NCI-H82 (cell line): Measurements from ENCODE around the gene WTIP.
"Not testable (repeated sequence)": the region's sequence is repeated elsewhere in the genome, so short reads cannot be mapped to it uniquely, and the experiment has no call there.

Experiments
- DNase-seq: peaks from one replicate; lab custom pipeline; 2025; lab: John Stamatoyannopoulos, UW

Gene WTIP

DNA sequence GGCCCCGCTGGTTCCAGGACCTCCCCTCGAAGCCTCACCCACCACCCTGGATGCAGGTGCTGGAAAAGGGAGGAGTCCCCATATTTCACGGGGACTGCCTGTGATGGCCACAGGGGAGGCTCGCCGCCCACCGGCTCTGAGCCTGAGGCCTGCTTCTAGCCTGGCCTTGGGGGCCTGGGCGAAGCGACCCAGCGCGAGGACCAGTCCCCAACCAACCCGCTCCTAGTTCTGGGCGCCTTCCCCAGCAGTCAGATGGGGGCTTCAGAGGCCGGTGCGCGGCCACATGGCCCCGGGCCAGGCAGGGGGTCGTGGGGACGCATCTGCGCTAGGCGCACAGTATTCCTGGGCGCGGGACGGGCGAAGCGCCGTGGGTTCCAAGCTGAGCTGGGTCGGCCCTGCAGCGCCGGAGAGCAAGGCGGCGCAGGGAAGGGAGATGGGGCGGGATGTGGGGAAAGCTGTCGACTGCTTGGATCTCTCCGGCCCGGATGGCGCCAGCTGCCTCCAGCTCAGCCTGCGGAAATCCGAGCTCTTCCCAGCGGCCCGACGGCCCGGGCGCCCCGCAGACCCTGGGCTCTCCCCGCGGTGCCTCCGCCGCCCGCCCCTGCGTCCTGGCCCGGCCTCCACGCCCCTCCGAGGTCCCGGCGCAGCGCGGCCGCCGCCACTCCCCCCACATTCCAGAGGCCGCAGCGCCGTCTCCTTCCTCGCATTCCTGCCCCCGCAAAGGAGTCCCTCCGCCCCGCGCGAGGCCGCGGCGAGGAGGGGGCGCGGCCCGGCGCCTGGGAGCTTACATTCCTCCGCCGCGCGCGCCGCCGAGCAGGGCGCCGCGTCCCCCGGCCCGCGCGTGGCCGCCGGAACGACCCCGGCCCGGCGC, at the start of gene WTIP:
WTIP (plus strand) TSS at position 788 of the 871 bp plus-strand sequence. CDS start 217 bp downstream, outside the sequence.
- peak; percentile 42 for DNase-seq

DNA sequence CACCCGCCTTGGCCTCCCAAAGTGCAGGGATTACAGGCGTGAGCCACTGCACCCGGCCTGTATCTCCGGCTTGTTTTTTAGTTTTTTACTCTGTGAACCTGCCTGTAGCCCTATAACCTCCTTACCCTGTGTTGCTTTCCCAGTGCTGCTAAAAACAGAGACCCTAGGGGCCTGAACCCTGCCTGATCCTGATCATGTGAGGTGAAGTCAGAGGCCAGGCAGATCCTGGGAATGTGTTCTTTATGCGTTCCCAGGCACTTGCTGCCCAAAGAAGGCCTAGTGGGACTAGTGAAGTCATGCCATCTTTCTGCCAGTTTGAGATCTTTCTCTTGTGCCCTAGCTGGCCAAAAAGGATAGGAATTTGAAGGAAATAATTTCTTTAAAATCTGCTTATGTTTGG, 48.8 kb upstream of the WTIP start:
- no peak for DNase-seq

GRCh38 chr19:34436716-34437115, 44.8 kb upstream of the WTIP start:
- DNase-seq: no peak

GRCh38 chr19:34448191-34448590, 33.4 kb upstream of the WTIP start:
- no peak for DNase-seq

- no peak for DNase-seq
Observed at GRCh38 chr19:34452723-34453122, 28.8 kb upstream of the WTIP start.

GRCh38 chr19:34454091-34454490, 27.5 kb upstream of the WTIP start:
- DNase-seq: no peak

- DNase-seq: no peak
Observed at GRCh38 chr19:34454685-34455084, 26.9 kb upstream of the WTIP start.

GRCh38 chr19:34455783-34456480, 25.6 kb upstream of the WTIP start:
- DNase-seq: not testable (repeated sequence)

DNA sequence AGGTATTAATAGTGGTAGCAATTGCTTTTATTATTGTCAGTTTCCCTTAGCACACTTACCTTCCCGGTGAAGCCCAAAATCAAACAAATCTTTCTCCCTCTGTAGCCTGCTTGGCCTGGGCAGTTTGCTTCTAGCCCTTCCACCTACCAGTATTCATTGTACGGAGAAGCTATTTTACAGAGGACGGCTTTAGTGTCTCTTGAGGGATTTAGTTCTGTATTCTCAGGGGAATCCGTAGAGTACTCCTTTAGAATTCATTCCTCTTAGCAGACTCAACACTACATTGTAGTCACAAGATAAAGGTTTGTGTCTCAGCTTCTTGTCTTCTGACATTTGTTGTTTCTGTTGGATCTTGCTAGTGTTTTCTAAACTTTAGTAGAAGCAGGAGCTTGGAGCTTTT, 24.1 kb upstream of the WTIP start:
- DNase-seq: peak; percentile 20

- DNase-seq: no peak
Observed at GRCh38 chr19:34458677-34459076, 22.9 kb upstream of the WTIP start.

DNA sequence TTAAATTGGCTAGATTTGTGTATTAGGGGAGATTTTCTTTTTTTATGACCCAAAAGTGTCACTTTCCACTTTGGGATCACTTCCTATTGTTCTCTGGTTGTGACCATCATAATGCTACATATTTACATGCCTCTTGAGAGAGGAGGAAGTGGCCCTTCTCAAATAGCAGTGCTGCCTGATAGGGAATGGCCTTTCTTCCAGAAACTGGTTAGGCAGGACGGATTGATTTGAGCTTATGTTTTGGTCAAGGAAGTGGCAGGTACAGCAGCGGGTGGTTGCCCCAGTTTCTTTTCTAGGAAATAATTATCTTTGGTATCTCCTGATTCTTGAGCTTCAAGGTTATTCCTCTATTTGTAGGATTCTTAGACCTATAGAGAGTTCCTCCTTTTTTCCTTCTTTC, 21.9 kb upstream of the WTIP start:
- no peak for DNase-seq

DNA sequence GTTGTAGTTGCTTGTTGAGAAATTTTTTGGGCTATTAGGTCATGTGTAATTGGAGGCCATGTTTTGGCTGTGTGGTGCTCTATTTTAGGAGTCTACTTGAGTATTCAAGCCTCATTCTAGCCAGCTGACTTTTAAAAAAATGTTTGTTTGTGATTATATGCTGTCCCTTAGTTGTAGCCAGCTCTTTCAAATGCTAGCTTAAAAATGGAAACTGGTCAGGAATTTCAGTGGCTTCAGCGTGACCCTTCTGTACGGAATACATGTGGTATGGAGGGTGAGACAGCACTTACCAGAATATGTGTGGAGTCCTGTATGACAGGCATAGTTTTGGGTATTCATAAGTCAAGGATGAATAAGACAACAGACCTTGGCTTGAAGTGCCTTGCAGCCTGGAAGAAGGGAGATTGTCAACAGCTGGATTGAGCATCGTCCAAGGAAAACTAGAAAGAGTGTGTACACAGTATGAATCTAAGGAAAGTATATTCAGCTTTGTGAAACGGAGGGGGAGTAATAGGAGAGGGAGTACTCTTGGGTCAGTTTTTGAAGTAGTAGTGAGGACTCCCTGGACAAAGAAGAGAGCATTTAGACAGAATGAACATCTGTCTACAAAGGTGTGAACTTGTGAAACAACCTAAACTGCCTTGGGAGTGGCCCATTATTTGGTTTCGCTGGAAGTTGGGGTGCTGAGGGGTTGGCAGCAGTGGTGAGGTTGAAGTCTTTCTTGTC, 20.0 kb upstream of the WTIP start:
- DNase-seq: no peak

- not testable (repeated sequence) for DNase-seq
Observed at GRCh38 chr19:34464785-34465184, 16.8 kb upstream of the WTIP start.

- no peak for DNase-seq
Observed at GRCh38 chr19:34468409-34468808, 13.1 kb upstream of the WTIP start.

DNA sequence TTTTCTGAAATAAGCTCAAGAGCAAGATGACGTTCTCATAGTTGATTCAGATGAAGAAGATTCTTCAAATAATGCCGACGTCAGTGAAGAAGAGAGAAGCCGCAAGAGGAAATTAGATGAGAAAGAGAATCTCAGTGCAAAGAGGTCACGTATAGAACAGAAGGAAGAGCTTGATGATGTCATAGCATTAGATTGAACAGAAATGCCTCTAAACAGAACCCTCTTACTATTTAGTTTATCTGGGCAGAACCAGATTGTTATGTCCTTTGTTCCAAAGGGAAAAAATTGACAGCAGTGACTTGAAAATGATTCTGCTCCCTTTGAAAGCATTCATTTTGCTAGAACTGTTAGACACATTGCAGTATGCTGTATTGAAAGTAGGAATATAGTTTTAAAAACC, 12.5 kb upstream of the WTIP start:
- not testable (repeated sequence) for DNase-seq

DNA sequence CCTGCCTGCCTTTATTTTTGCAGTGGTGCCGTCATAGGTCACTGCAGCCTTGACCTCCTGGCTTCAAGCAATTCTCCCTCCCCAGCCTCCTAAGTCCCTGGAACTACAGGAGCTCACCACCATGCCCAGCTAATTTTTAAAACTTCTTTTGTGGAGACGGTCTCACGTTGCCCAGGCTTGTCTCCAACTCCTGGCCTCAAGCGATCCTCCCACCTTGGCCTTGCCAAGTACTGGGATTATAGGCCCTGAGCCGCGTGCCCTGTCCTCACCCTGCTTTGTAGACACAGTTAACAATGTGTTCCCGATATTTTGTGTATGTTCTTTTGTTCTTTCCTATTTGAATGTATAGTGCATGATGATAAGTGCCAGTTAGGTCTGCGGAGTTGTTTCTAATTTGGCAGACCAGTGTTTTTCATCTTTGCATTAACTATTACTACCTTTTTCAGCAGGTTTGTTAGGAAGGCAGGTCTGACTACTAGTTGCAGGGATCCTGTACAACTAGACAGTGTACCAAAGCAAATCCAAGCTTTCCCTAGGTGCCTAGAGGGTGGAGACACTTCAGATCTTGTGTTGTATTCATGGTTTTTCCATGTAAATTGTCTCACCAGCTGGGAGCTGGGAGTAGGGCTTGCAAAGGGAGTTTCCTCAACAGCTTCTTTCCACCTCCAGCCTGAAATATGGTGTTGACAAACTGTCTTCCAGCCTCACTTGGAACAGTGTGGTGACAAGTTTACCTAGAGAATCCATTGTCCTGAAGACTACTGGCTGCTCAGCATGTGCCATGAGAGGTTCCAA, 9.5 kb upstream of the WTIP start:
- no peak for DNase-seq

- no peak for DNase-seq
Observed at GRCh38 chr19:34474233-34474989, 7.1 kb upstream of the WTIP start.

DNA sequence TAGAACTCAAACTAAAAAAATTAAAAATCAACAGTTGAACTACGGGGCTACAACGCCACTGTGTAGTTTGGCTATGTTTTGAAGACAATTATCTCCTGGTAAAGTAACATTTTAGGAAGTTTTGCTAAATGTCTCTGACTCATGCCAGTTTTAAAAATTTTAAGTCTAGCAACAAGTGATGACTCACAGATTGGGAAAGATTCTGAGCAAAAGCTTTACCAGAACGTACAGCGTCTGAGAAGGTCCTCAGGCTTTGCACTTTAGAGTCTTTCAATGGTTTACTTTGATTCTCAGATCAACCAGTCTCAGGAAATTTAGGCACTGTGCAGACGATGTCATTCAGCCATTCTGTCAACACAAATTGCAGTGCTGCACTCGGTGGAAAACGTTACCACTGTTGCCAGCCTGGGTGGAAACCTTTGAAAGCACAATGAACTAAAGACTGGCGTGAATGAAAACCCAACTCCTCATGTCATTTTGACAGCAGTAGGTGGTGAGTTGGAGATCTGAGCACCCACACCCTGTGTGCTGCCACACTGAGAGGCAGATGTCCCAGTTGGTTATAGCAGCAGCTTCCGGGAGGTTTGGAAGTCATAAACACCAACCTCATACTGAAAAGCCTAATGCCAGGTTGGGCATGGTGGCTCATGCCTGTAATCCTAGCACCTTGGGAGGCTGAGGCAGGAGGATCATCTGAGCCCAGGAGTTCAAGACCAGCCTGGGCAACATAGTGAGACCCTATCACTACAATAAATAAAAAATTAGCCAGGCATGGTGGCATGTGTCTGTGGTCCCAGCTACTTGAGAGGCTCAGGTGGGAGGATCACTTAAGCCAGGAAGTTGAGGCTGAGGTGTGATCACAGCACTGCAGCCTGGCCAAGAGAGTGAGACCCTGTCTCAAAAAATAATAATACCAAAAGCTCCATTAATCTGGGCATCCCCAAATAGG, 6.3 kb upstream of the WTIP start:
- no peak for DNase-seq

DNA sequence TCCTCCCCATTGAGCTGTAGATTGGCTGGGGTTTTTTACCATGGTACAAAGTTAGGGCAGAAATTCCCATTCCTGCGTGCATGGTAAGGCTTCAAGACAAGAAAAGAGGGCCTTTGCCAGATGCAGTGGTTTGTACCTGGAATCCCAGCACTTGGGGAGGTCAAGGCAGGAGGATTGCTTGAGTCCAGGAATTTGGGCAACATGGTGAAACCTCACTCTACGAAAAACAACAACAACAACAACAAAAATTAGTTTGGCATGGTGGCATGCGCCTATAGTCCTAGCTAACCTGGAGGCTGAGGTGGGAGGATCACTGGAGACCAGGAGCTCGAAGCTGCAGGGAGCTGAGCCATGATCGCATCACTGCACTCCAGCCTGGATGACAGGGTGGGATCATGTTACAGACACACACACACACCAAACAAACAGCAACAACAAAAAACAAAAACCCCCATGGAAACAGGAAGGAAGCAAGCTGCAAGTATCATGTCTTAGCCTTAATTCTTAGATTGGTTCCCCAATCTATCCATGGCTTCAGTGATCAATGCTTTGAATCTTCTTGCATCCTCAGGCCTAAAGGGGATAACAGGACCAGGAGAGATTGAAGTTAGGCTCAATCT, 5.5 kb upstream of the WTIP start:
- DNase-seq: no peak
